Dedifferentiated amniotic fluid mesenchymal stem cell (primary cell): ENCODE data around the gene TNFRSF12A.

ENCODE experiments used
- DNase-seq: peaks from one replicate; pipeline ENCODE4 v3.0.0-alpha.2; 2016; ENCODE audit errors: extremely low spot score

The TNFRSF12A gene

GRCh38 chr16:3012828-3013420, 7.2 kb upstream of the TNFRSF12A start, which contains the start of gene CLDN9:
CLDN9 (plus strand) TSS chr16:3012923; CDS start chr16:3013363, 440 bp downstream.
- DNase-seq = no peak

GRCh38 chr16:3013491-3013951, 6.6 kb upstream of the TNFRSF12A start:
- no peak for DNase-seq

- DNase-seq = no peak
Observed at GRCh38 chr16:3013998-3014690, 6.0 kb upstream of the TNFRSF12A start.

GRCh38 chr16:3014971-3015370, 5.2 kb upstream of the TNFRSF12A start:
- no peak for DNase-seq

- DNase-seq = no peak
Observed at GRCh38 chr16:3015865-3016521, 4.2 kb upstream of the TNFRSF12A start.

GRCh38 chr16:3017344-3017743, 2.8 kb upstream of the TNFRSF12A start:
- no peak for DNase-seq

GRCh38 chr16:3017794-3018506, 2.2 kb upstream of the TNFRSF12A start, which contains the start of gene CLDN6:
CLDN6 (minus strand) TSS chr16:3018183; CDS start chr16:3016021, 2,162 bp downstream.
- no peak for DNase-seq

GRCh38 chr16:3019594-3020246, 448 bp upstream of the TNFRSF12A start:
- DNase-seq = no peak

- peak; percentile 71 for DNase-seq
Observed at GRCh38 chr16:3020604-3021448, 658 bp downstream of the TNFRSF12A start.

GRCh38 chr16:3021449-3022207, 1.5 kb downstream of the TNFRSF12A start:
- peak; percentile 72 for DNase-seq

GRCh38 chr16:3022208-3022683, 2.1 kb downstream of the TNFRSF12A start:
- DNase-seq = peak; percentile 95

- no peak for DNase-seq
Observed at GRCh38 chr16:3022684-3023414, 2.7 kb downstream of the TNFRSF12A start.

- DNase-seq = peak; percentile 61
Observed at GRCh38 chr16:3023415-3023668, 3.2 kb downstream of the TNFRSF12A start.

GRCh38 chr16:3023669-3024478, 3.7 kb downstream of the TNFRSF12A start, which contains the start of the genes HCFC1R1 and THOC6:
HCFC1R1 (minus strand) TSS chr16:3023942; CDS start chr16:3023941, 1 bp downstream.
THOC6 (plus strand) TSS chr16:3024035; CDS start chr16:3024327, 292 bp downstream.
- peak; percentile 97 for DNase-seq

- DNase-seq = no peak
Observed at GRCh38 chr16:3025032-3026002, 5.1 kb downstream of the TNFRSF12A start.

GRCh38 chr16:3026003-3026378, 5.8 kb downstream of the TNFRSF12A start:
- no peak for DNase-seq
